GM12875 (cell line): ENCODE results near the gene PON1.

ENCODE experiments used
- H3K4me3 ChIP-seq: one replicate; pipeline ENCODE4 v1.5.1; 2011; ENCODE audit warnings: low read depth, low read length, control low read depth
- CTCF ChIP-seq: IDR thresholded peaks from 2 replicates; pipeline ENCODE4 v1.5.1; 2011; ENCODE audit warnings: low read depth, mild to moderate bottlenecking, control low read depth, inconsistent platforms, low read length, moderate library complexity, borderline replicate concordance; ENCODE audit not compliant: insufficient read depth

Gene PON1

GRCh38 chr7:95304990-95305389 lies 19.3 kb downstream of the PON1 start:
- TF ChIP-seq CTCF, result no peak
- H3K4me3 ChIP-seq, result no peak overlapping the region

GRCh38 chr7:95303013-95303905 lies 21.1 kb downstream of the PON1 start:
- H3K4me3 ChIP-seq, result no peak overlapping the region
- no peak for TF ChIP-seq CTCF

GRCh38 chr7:95298091-95298490 lies 26.2 kb downstream of the PON1 start:
- H3K4me3 ChIP-seq, result no peak overlapping the region
- TF ChIP-seq CTCF, result no peak

- no peak for TF ChIP-seq CTCF
- no peak overlapping the region for H3K4me3 ChIP-seq
Observed at GRCh38 chr7:95297041-95297440, 27.3 kb downstream of the PON1 start.

DNA sequence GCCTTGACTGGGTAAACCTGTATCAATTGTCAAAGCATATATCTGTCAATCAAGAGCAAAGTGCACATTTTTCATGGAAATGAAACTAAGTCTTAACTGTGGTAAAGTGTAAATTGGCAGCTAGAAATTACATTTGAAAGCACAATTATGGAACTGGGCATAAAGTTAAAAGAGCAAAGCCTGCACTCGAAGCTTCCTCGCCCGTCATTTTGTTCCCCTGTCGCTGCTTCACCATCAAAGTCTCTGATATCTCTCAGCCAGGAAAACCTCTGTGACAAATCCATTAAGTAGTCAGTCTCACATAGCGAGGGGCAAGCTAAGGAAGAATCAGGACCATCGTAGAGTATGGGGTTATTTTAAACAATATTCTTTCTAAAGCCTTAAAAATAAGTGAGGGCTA lies 27.9 kb downstream of the PON1 start:
- H3K4me3 ChIP-seq, result no peak overlapping the region
- TF ChIP-seq CTCF, result no peak

- no peak for TF ChIP-seq CTCF
- H3K4me3 ChIP-seq, result no peak overlapping the region
Observed at GRCh38 chr7:95295397-95295796, 28.9 kb downstream of the PON1 start.
